H1 (cell line): ENCODE results near the gene PIBF1. TPM values are rescaled to one million over a fixed set of nuclear protein-coding genes. Genes with fewer than 3 reads are reported as not detected.

Experiments
- CTCF ChIA-PET: fragments of 300-600 bp; sonication (Branson Sonifier 250); formaldehyde crosslinking; loops from one replicate; lab custom pipeline; 2021; ENCODE audit not compliant: partially characterized antibody; lab: Charles Lee
- POLR2A ChIA-PET: fragments of 300-600 bp; sonication (Branson Sonifier 250); formaldehyde crosslinking; loops from one replicate; lab custom pipeline; 2021; ENCODE audit warnings: inconsistent platforms; ENCODE audit not compliant: partially characterized antibody; lab: Charles Lee
- DNase-seq, 2 experiments: peaks; one replicate each; pipeline versions ENCODE4 v3.0.0 to v3.0.0-alpha.2; 2010 to 2022; ENCODE audit warnings: low spot score in 2 of 2, low read depth in 1 of 2, mixed read lengths in 1 of 2
- FAIRE-seq: peaks from 2 replicates; lab custom pipeline; 2011; peaks lifted over from hg19 to GRCh38; lab: Jason Lieb, UNC
- H2AFZ ChIP-seq: 2 replicates; pipeline ENCODE4 v1.8.1; 2012; ENCODE audit warnings: low read length, inconsistent platforms
- H2AK5ac ChIP-seq: 2 replicates; pipeline ENCODE4 v1.6.1; 2013; ENCODE audit warnings: low read depth, low read length
- H2BK120ac ChIP-seq: replicated peaks from 2 replicates; pipeline ENCODE3; 2013; ENCODE audit warnings: low read depth, low read length, inconsistent platforms
- H2BK12ac ChIP-seq: 2 replicates; pipeline ENCODE4 v1.6.1; 2013; ENCODE audit warnings: low read depth, low read length
- H2BK15ac ChIP-seq: 2 replicates; pipeline ENCODE4 v1.6.1; 2013; ENCODE audit warnings: low read length
- H2BK20ac ChIP-seq: 2 replicates; pipeline ENCODE4 v1.6.1; 2013; ENCODE audit warnings: low read length
- H2BK5ac ChIP-seq: 2 replicates; pipeline ENCODE4 v1.6.1; 2013; ENCODE audit warnings: low read depth, low read length
- H3K14ac ChIP-seq: 2 replicates; pipeline ENCODE4 v1.6.1; 2013; ENCODE audit warnings: inconsistent platforms; ENCODE audit not compliant: insufficient read length
- H3K18ac ChIP-seq: 2 replicates; pipeline ENCODE4 v1.6.1; 2013; ENCODE audit warnings: low read length; ENCODE audit errors: extremely low read depth
- H3K23ac ChIP-seq: 2 replicates; pipeline ENCODE4 v1.6.1; 2013; ENCODE audit warnings: inconsistent platforms; ENCODE audit not compliant: insufficient read length
- H3K23me2 ChIP-seq: 2 replicates; pipeline ENCODE4 v1.6.1; 2013; ENCODE audit warnings: low read depth, low read length
- H3K27ac ChIP-seq: 2 replicates; pipeline ENCODE4 v1.6.1; 2011; ENCODE audit warnings: low read depth, low read length, inconsistent platforms
- H3K27me3 ChIP-seq, 4 experiments: replicated peaks in 1 of 4; 1 replicate in 1 of 4; 2 replicates in 3 of 4; pipeline versions ENCODE4 v1.6.1 to v1.8.1; 2011 to 2013; ENCODE audit warnings: low read length in 3 of 4, mild to moderate bottlenecking in 3 of 4, inconsistent platforms in 2 of 4, mixed read lengths in 2 of 4, moderate library complexity in 1 of 4; ENCODE audit not compliant: control insufficient read depth in 3 of 4, insufficient read depth in 3 of 4; ENCODE audit errors: extremely low read depth in 1 of 4
- H3K36me3 ChIP-seq, 4 experiments: 2 replicates each; pipeline versions ENCODE4 v1.6.1 to v1.8.1; 2011 to 2013; ENCODE audit warnings: mild to moderate bottlenecking in 4 of 4, low read length in 3 of 4, moderate library complexity in 2 of 4, control low read depth in 1 of 4, inconsistent platforms in 1 of 4; ENCODE audit not compliant: insufficient read depth in 4 of 4, control insufficient read depth in 2 of 4
- H3K4ac ChIP-seq: replicated peaks from 2 replicates; pipeline ENCODE3; 2013; ENCODE audit warnings: low read length, low read depth, mixed read lengths, inconsistent platforms; ENCODE audit not compliant: insufficient read length
- H3K4me1 ChIP-seq, 4 experiments: replicated peaks in 1 of 4; 1 replicate in 1 of 4; 2 replicates in 3 of 4; pipeline versions ENCODE4 v1.6.1 to v1.8.1; 2011 to 2013; ENCODE audit warnings: low read length in 3 of 4, inconsistent platforms in 2 of 4, mixed read lengths in 1 of 4; ENCODE audit not compliant: insufficient read depth in 4 of 4, control insufficient read depth in 3 of 4
- H3K4me2 ChIP-seq, 2 experiments: 2 replicates each; pipeline versions ENCODE4 v1.6.1 to v1.8.1; 2011 to 2013; ENCODE audit warnings: low read depth in 2 of 2, low read length in 2 of 2, control low read depth in 1 of 2, inconsistent platforms in 1 of 2, mild to moderate bottlenecking in 1 of 2; ENCODE audit not compliant: insufficient read depth in 1 of 2
- H3K4me3 ChIP-seq, 4 experiments: fragments of 200-600, 300-600 bp in 1 of 4; sonication (generic), shearing (Covaris generic), sonication (Bioruptor Twin) in 1 of 4; 2 replicates each; pipeline versions ENCODE4 v1.5.1 to v1.8.1; 2011 to 2016; ENCODE audit warnings: low read length in 4 of 4, low read depth in 3 of 4, control low read depth in 2 of 4, inconsistent platforms in 2 of 4, mild to moderate bottlenecking in 2 of 4, mixed read lengths in 1 of 4, moderate library complexity in 1 of 4; ENCODE audit not compliant: insufficient read depth in 2 of 4; ENCODE audit errors: extremely low read depth in 1 of 4
- H3K56ac ChIP-seq: replicated peaks from 2 replicates; pipeline ENCODE3; 2013; ENCODE audit warnings: low read depth, mild to moderate bottlenecking, mixed read lengths, low read length, inconsistent platforms; ENCODE audit not compliant: insufficient read length
- H3K79me1 ChIP-seq: 2 replicates; pipeline ENCODE4 v1.6.1; 2013; ENCODE audit warnings: low read depth, low read length, control low read depth
- H3K79me2 ChIP-seq, 2 experiments: 2 replicates each; pipeline versions ENCODE4 v1.6.1 to v1.8.1; 2012 to 2013; ENCODE audit warnings: low read length in 2 of 2, mild to moderate bottlenecking in 2 of 2, inconsistent platforms in 1 of 2; ENCODE audit not compliant: insufficient read depth in 2 of 2, control insufficient read depth in 1 of 2
- H3K9ac ChIP-seq, 4 experiments: replicated peaks in 1 of 4; 1 replicate in 1 of 4; 2 replicates in 3 of 4; pipeline versions ENCODE4 v1.6.1 to v1.8.1; 2011 to 2013; ENCODE audit warnings: low read depth in 3 of 4, low read length in 3 of 4, control low read depth in 2 of 4, mild to moderate bottlenecking in 2 of 4, moderate library complexity in 2 of 4, inconsistent platforms in 1 of 4; ENCODE audit errors: extremely low read depth in 1 of 4
- H3K9me3 ChIP-seq, 2 experiments: 2 replicates each; pipeline versions ENCODE4 v1.6.1 to v1.8.1; 2012 to 2013; ENCODE audit warnings: mild to moderate bottlenecking in 2 of 2, moderate library complexity in 2 of 2, control low read depth in 1 of 2, inconsistent platforms in 1 of 2, low read depth in 1 of 2, low read length in 1 of 2, mixed read lengths in 1 of 2; ENCODE audit not compliant: insufficient read depth in 2 of 2
- H4K20me1 ChIP-seq, 2 experiments: replicated peaks in 1 of 2; 2 replicates each; pipeline versions ENCODE3 to v1.8.1; 2011 to 2013; ENCODE audit warnings: inconsistent platforms in 2 of 2, low read length in 2 of 2, mild to moderate bottlenecking in 1 of 2; ENCODE audit not compliant: insufficient read depth in 2 of 2, control insufficient read depth in 1 of 2
- H4K5ac ChIP-seq: 2 replicates; pipeline ENCODE4 v1.6.1; 2013; ENCODE audit warnings: low read length, low read depth, mixed read lengths, inconsistent platforms; ENCODE audit not compliant: insufficient read length
- H4K8ac ChIP-seq: 2 replicates; pipeline ENCODE4 v1.8.0; 2013; ENCODE audit warnings: mild to moderate bottlenecking, moderate library complexity, low read length, inconsistent platforms; ENCODE audit not compliant: insufficient read depth; ENCODE audit errors: extremely low read depth
- H4K91ac ChIP-seq: replicated peaks from 2 replicates; pipeline ENCODE3; 2013; ENCODE audit warnings: low read length, mixed read lengths, inconsistent platforms; ENCODE audit not compliant: insufficient read length
- CREB1 ChIP-seq: IDR thresholded peaks from 2 replicates; pipeline ENCODE4 v1.6.1; 2012; ENCODE audit warnings: inconsistent platforms
- CTBP2 ChIP-seq: IDR thresholded peaks from 2 replicates; pipeline ENCODE4 v1.7.0; 2011; ENCODE audit warnings: borderline replicate concordance, mild to moderate bottlenecking, moderate library complexity, mixed read lengths, low read length; ENCODE audit not compliant: insufficient read depth, insufficient read length
- FOSL1 ChIP-seq: IDR thresholded peaks from 2 replicates; pipeline ENCODE4 v1.6.1; 2011; ENCODE audit warnings: mild to moderate bottlenecking, low read depth, low read length, moderate library complexity; ENCODE audit not compliant: insufficient read depth
- GTF2F1 ChIP-seq: IDR thresholded peaks from 2 replicates; pipeline ENCODE4 v1.6.1; 2012; ENCODE audit warnings: low read depth, low read length, improper control_type of control experiment, borderline replicate concordance
- HDAC6 ChIP-seq: IDR thresholded peaks from one replicate; pipeline ENCODE4 v1.7.1; 2012; ENCODE audit warnings: low read depth, mild to moderate bottlenecking, inconsistent platforms, low read length, moderate library complexity
- RNF2 ChIP-seq: fragments of 200-900, 300-1000 bp; sonication (generic); IDR thresholded peaks from 2 replicates; pipeline ENCODE4 v1.7.1; 2016; ENCODE audit warnings: borderline replicate concordance, low read depth, mild to moderate bottlenecking, antibody characterized with exemption, low read length; ENCODE audit not compliant: poor library complexity, severe bottlenecking; ENCODE audit errors: missing control alignments
- RXRA ChIP-seq: IDR thresholded peaks from 2 replicates; pipeline ENCODE4 v1.6.1; 2011; ENCODE audit warnings: low read depth, mild to moderate bottlenecking, low read length, moderate library complexity; ENCODE audit not compliant: insufficient read depth
- SP4 ChIP-seq: IDR thresholded peaks from 2 replicates; pipeline ENCODE4 v1.6.1; 2012; ENCODE audit warnings: low read length, inconsistent platforms
- SRF ChIP-seq: IDR thresholded peaks from 2 replicates; pipeline ENCODE4 v1.6.1; 2011; ENCODE audit warnings: mild to moderate bottlenecking, low read depth, low read length, moderate library complexity
- TCF12 ChIP-seq: IDR thresholded peaks from 2 replicates; pipeline ENCODE4 v1.6.1; 2011; ENCODE audit warnings: low read depth, mild to moderate bottlenecking, low read length
- YY1 ChIP-seq: IDR thresholded peaks from 2 replicates; pipeline ENCODE4 v1.6.1; 2011; ENCODE audit warnings: low read depth, mild to moderate bottlenecking, low read length
- ZNF274 ChIP-seq: IDR thresholded peaks from 2 replicates; pipeline ENCODE4 v1.7.0; 2012; ENCODE audit warnings: low read length, borderline replicate concordance; ENCODE audit errors: extremely low read depth
- WGBS, 2 experiments: shearing (Covaris generic) in 1 of 2; methylation state at CpG; one replicate each; pipeline versions ENCODE4 v1.1.6 to v1.1.7; 2013 to 2015; ENCODE audit warnings: low lambda C conversion rate in 2 of 2, mixed read lengths in 2 of 2, inconsistent platforms in 1 of 2, low coverage in 1 of 2, missing lambda C conversion rate in 1 of 2; ENCODE audit not compliant: insufficient replicate concordance in 2 of 2, insufficient coverage in 1 of 2, insufficient read length in 1 of 2; ENCODE audit errors: extremely low coverage in 1 of 2, missing lambda C conversion rate in 1 of 2; 5-methylcytosine and 5-hydroxymethylcytosine counted together
- polyA plus RNA-seq, 7 experiments: library from polyadenylated mRNA; depleted of rRNA in 3 of 7; stranded (reverse) in 5 of 7; unstranded in 2 of 7; fragments of >200 nt in 5 of 7; fragments of 200-250 nt in 2 of 7; gene quantifications; 1 replicate in 5 of 7; 2 replicates in 1 of 7; 4 replicates in 1 of 7; pipeline versions ENCODE4 v1.2.1 to v1.2.3, GENCODE V29; 2011 to 2013; ENCODE audit warnings: missing spikeins in 2 of 7, mixed read lengths in 2 of 7
- total RNA-seq: library from RNA; stranded (reverse); fragmentation: NEBNext Ultra II Directional; extraction: Animal tissue kit (Norgen Biotek cat#: 25700); gene quantifications from 2 replicates; pipeline ENCODE4 v1.2.1, GENCODE V29; 2021

The PIBF1 gene
- total and polyA plus RNA-seq, 2 of the 8 experiments (the other 6 are each of a cell fraction or from before 2014, with no cell fraction given) = 1.1 to 13.2 TPM

DNA sequence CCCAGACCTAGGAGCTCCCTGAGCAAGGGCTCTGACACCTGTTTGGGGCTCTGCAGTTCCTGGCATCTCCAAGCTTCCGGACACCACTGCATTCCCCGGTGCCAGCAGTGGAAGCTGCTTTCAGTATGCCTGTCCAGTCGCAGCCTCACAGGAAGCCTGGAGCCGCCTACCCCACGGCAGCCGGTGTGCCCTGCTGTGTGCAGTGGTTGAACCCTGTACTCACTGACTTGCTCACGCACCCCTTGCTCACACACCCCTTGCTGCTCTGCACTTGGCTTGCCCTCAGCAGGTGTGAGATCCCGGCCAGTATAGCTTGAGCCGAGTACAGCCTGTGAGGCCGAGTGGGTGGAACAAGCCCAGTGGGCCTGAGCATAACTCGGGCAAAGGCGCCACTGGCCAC lies 70.3 kb downstream of the PIBF1 start:
- no peak overlapping the region for H2AFZ ChIP-seq
- no peak overlapping the region for H3K4ac ChIP-seq
- CTCF ChIA-PET = interaction anchor here (0.6 to 4.1 kb wide), 3 partner anchors 11 to 291 kb away, joined by 3 to 27 read pairs (median 4); no protein-coding TSS in a partner anchor
- H3K9ac ChIP-seq = no peak overlapping the region
- H4K91ac ChIP-seq = no peak overlapping the region
- H4K8ac ChIP-seq = no peak overlapping the region
- H2BK20ac ChIP-seq = no peak overlapping the region
- DNase-seq (no peak), FAIRE-seq (no peak)
- no peaks in the 10 kb centered on the region for H3K79me1 ChIP-seq
- H3K27ac ChIP-seq = no peak overlapping the region
- no peaks in the 10 kb centered on the region for H3K9me3 ChIP-seq
- H2BK12ac ChIP-seq = no peak overlapping the region
- POLR2A ChIA-PET = no interaction called here
- H4K5ac ChIP-seq = no peak overlapping the region
- 97% methylated on average over 12 of the region's 12 CpGs; no CpG with 5 or more reads in 1 of the 2 experiments for WGBS, 2 experiments
- no peaks in the 10 kb centered on the region for H4K20me1 ChIP-seq
- no peak overlapping the region for H3K56ac ChIP-seq
- no peak overlapping the region for H2BK120ac ChIP-seq
- H3K36me3 ChIP-seq = no peaks in the 10 kb centered on the region; a peak in 1 of 8 replicates
- no peak for TF ChIP-seq GTF2F1
- TF ChIP-seq HDAC6 = no peak
- TF ChIP-seq ZNF274 = no peak
- no peak for TF ChIP-seq RNF2
- no peak for TF ChIP-seq FOSL1
- no peak for TF ChIP-seq YY1
- no peak for TF ChIP-seq TCF12
- no peak for TF ChIP-seq CREB1
- TF ChIP-seq CTBP2 = no peak
- TF ChIP-seq SP4 = no peak
- no peak for TF ChIP-seq SRF
- TF ChIP-seq RXRA = no peak
- no peak overlapping the region for H3K14ac ChIP-seq
- no peaks in the 10 kb centered on the region; a peak in 1 of 7 replicates for H3K4me1 ChIP-seq
- H3K79me2 ChIP-seq = no peaks in the 10 kb centered on the region
- no peak overlapping the region for H2BK5ac ChIP-seq
- no peaks in the 10 kb centered on the region for H3K23me2 ChIP-seq
- H3K18ac ChIP-seq = no peak overlapping the region
- no peak overlapping the region for H2AK5ac ChIP-seq
- no peak overlapping the region for H2BK15ac ChIP-seq
- H3K23ac ChIP-seq = no peak overlapping the region
- no peak overlapping the region for H3K4me3 ChIP-seq
- no peaks in the 10 kb centered on the region for H3K27me3 ChIP-seq
- H3K4me2 ChIP-seq = no peak overlapping the region
